GM12874 (cell line): Measurements from ENCODE around the gene TXN2.

ENCODE experiments used
- CTCF ChIP-seq: IDR thresholded peaks from 2 replicates; pipeline ENCODE4 v1.5.1; 2011; ENCODE audit warnings: low read depth, mild to moderate bottlenecking, control low read depth, low read length, moderate library complexity; ENCODE audit not compliant: insufficient read depth

TXN2 gene

DNA sequence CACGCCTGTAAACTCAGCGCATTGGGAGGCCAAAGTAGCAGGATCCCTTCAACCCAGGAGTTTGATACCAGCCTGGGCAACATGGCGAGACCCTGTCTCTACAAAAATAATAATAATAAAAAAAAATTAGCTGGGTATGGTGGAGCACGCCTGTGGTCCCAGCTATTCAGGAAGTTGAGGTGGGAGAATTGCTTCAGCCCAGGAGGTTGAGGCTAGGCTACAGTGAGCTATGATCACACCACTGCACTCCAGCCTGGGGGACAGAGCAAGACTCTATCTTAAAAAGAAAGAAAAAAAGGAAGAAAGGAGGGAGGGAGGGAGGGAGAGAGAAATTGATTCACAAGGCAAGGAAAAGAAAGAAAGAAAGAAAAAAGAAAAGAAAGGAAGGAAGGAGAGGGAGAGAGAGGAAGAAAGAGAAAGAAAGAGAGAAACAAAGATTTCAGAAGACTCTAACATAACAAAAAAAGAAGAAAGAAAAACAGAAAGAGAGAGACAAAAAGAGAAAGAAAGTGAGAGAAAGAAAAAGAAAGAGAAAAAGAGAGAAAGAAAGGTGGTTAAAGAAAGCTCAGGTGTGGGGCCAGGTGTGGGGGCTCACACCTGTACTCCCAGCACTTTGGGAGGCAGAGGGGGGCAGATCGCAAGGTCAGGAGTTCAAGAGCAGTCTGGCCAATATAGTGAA lies 56.4 kb downstream of the TXN2 start:
- TF ChIP-seq CTCF = no peak

DNA sequence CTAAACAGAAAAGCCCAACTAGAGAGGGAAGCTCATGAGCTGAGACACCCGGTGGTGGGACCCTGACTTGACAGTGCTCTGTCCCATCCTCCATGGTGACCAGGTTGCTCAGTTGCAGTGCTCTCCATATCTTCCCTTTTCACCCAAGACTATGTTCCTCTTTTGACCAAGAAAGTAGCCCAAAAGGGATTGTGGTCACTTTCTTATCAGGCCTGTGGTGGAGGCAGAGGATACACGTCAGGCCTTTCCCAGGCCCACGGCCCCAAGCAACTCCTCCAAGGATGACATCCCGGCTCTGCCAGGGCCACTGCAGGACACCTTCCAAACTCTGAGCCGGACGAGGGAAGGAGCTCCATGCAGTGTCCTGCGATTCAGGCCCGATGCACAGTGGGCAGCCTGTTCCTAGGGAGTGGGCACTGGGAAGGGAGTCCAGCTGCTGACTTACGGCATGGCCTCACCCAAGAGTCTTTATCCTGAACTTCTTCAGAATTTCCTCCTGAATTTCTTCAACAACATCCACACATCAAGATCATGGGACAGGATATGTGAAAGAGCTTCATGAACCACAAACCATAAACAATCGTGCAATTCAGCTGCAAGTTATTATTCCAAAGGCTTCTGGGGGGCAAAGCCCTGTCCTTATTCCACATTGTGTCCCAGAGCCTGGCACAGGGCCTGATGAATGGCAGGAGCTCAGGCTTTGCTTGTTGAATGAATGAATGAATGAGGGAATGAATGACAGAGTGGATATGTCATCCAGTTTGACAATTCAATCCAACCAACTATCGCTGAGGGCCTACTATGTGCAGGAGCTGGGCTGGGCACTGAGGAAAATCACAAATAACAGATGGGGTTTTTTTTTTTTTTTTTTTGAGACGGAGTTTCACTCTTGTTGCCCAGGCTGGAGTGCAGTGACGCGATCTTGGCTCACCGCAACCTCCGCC lies 57.7 kb downstream of the TXN2 start:
- no peak for TF ChIP-seq CTCF

DNA sequence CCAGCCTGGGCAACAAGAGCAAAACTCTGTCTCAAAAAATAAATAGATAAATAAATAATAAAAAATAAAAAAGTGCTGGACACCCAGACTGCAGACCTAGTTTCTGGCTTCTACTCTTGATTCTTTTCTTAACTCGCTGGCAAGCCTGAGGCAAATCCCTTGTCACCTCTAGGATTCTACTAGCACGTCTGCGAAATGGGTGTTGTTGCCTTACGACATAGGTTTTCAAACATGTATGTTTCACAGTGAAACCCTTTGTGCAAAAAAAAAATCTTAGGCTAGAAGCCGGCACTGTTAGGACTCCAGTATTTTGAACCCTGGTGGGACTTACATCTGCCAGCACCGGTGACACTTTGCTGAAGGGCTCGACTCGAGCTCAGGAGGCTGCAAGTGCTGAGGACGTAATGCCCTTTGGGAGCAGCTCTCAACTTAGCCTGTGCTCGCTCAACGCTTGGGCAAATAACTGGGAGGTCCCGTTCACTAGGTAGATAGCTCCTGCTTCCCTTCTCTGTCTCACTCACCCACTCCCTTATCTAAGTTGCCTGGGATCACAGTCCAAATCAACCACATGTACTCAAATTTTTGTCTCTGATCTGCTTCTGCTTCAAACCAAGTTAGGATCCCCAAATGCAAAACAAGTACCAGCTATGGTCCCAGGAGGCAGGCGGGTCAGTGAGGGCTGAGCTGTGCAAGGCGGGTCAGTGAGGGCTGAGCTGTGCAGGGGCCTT lies 59.0 kb downstream of the TXN2 start:
- TF ChIP-seq CTCF = no peak

GRCh38 chr22:36419912-36420882 lies 61.2 kb downstream of the TXN2 start:
- TF ChIP-seq CTCF = no peak

DNA sequence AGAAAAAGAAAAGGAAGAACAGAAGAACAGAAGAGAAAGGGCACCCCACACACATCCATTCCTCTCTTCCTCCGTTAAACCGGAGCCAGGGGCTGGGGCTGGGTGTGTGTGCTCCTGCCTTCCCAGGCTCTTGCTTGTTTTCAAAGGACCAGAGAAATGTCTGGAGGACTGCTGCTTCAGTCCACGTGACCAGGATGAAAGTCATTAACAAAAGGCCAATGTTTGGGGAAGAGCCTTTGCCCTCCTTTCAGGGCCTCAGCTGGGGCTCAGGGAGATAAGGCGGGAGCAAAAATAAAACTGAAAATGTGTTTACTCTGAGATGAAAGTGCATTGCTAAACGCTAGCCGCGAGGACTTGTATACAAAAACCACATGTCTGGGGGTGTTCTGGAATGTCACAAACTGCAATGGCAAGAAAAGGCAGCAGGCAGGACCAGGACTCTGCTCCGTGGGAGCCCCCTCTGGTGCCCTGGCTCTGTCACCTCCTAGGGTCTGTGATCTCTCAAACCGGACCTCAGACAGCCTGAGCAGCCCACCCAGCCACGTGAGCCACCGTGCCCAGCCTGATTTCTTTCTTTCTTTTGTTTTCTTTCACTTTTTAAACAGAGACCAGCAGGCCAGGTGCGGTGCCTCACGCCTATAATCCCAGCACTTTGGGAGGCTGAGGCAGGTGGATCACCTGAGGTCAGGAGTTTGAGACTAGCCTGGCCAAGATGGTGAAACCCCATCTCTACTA lies 62.1 kb downstream of the TXN2 start:
- no peak for TF ChIP-seq CTCF

DNA sequence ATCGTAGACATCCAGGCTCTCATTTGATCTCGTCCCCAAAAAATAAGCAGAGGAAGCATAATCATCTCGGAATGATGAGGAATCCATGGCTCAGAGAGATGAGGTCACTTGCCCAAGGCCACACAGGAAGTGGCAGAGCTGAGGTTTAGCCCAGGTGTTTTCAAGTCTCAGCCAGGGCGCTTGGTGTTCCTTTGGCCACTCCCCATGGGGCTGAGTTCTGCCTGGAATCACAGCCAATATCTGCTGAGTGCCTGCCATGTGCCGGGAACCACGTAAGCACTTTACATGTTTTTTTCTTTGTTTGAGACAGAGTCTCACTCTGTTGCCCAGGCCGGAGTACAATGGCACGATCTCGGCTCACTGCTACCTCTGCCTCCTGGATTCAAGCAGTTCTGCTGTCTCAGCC lies 64.2 kb downstream of the TXN2 start:
- TF ChIP-seq CTCF = no peak
